ENCODE measurements around the gene MEG3.

The MEG3 gene

GRCh38 chr14:100825713-100826331 is at the start of gene MEG3:
Gene MEG3 (plus strand): TSS chr14:100826118.
- no peak for DNase-seq (ENCODE audit: low spot score)

- no peak for DNase-seq (ENCODE audit: low spot score)
These were observed 49.1 kb upstream of the MEG3 start for GRCh38 chr14:100776681-100777365.

GRCh38 chr14:100777366-100777817 is 48.5 kb upstream of the MEG3 start:
- DNase-seq (ENCODE audit: low spot score) = no peak

GRCh38 chr14:100777818-100778525 is 47.9 kb upstream of the MEG3 start:
- DNase-seq (ENCODE audit: low spot score) = no peak

- no peak for DNase-seq (ENCODE audit: low spot score)
These were observed 47.4 kb upstream of the MEG3 start for GRCh38 chr14:100778526-100778882.

- DNase-seq (ENCODE audit: low spot score) = no peak
These were observed 46.8 kb upstream of the MEG3 start for GRCh38 chr14:100778951-100779690.

- DNase-seq (ENCODE audit: low spot score) = no peak
These were observed 46.2 kb upstream of the MEG3 start for GRCh38 chr14:100779691-100780080.

- DNase-seq (ENCODE audit: low spot score) = no peak
These were observed 45.7 kb upstream of the MEG3 start for GRCh38 chr14:100780246-100780645.

- DNase-seq (ENCODE audit: low spot score) = no peak
These were observed 45.1 kb upstream of the MEG3 start for GRCh38 chr14:100780646-100781355.

- DNase-seq (ENCODE audit: low spot score) = no peak
These were observed 44.0 kb upstream of the MEG3 start for GRCh38 chr14:100781952-100782351.

GRCh38 chr14:100782516-100783320 is 43.2 kb upstream of the MEG3 start:
- no peak for DNase-seq (ENCODE audit: low spot score)

GRCh38 chr14:100783630-100784370 is 42.1 kb upstream of the MEG3 start:
- no peak for DNase-seq (ENCODE audit: low spot score)

- DNase-seq (ENCODE audit: low spot score) = no peak
These were observed 41.2 kb upstream of the MEG3 start for GRCh38 chr14:100784523-100785337.

GRCh38 chr14:100785338-100785615 is 40.6 kb upstream of the MEG3 start:
- DNase-seq (ENCODE audit: low spot score) = no peak

- no peak for DNase-seq (ENCODE audit: low spot score)
These were observed 40.3 kb upstream of the MEG3 start for GRCh38 chr14:100785626-100786025.

GRCh38 chr14:100786131-100786530 is 39.8 kb upstream of the MEG3 start:
- DNase-seq (ENCODE audit: low spot score) = no peak

- no peak for DNase-seq (ENCODE audit: low spot score)
These were observed 39.2 kb upstream of the MEG3 start for GRCh38 chr14:100786576-100787219.

- no peak for DNase-seq (ENCODE audit: low spot score)
These were observed 38.3 kb upstream of the MEG3 start for GRCh38 chr14:100787659-100788058.

- DNase-seq (ENCODE audit: low spot score) = no peak
These were observed 37.4 kb upstream of the MEG3 start for GRCh38 chr14:100788517-100788916.

All from LoVo (cell line).